ENCODE measurements around the gene IFT122. TPM values are rescaled to one million over a fixed set of nuclear protein-coding genes. Genes with fewer than 3 reads are reported as not detected.

Gene IFT122
- total and polyA plus RNA-seq, 2 experiments from 2014 or later, result 10.2 to 38.8 TPM

DNA sequence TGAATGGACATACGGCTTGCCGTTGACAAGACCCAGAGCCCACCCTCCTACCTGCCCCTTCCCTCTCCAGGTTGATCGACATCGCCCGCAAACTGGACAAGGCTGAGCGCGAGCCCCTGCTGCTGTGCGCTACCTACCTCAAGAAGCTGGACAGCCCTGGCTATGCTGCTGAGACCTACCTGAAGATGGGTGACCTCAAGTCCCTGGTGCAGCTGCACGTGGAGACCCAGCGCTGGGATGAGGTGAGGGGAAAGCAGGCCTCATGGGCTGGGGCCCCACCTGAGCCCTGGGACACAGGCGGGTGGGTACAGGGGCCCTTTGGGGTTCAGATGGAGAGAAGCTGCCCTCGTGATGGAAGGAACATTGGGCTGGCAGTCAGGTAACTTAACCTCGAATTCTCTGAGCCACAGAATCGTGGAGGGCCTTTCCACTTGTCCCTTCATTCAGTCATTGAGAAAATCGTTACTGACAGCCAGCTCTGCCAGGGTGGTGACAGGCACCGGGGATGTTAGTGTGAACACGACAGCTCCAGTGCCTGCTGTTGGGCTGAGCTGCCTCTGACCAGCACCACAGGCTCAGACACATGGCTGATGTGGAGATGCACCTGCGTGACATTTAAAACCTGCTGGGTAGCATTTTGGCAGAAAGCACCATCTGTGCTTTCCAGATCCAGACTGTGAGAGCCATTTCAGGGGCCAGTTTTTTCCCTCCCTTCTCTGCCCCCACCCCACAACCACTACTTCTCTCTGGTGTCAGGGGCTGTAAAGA lies 62.8 kb downstream of the IFT122 start:
- H3F3A ChIP-seq (replicated peaks; ENCODE audit: low read depth), result no peaks in the 10 kb centered on the region; the same call in 1 of the 2 replicates
- Mint-ChIP-seq H3K27ac (no peak overlapping the region), H3K36me3 (ENCODE audit: low read depth) (peaks cover 8% of the 10 kb centered on the region; the same call in 2 of the 3 replicates), H3K4me3 (no peak overlapping the region), H3K9me3 (no peaks in the 10 kb centered on the region), H3K4me1 (peaks cover 8% of the 10 kb centered on the region), H3K27me3 (ENCODE audit: insufficient read depth, low read depth, poor library complexity) (peaks cover 13% of the 10 kb centered on the region)
- H3K4me2 ChIP-seq, result no peak overlapping the region
- no peaks in the 10 kb centered on the region for H3K27me3 ChIP-seq (ENCODE audit: insufficient read depth)
- H3K4me3 ChIP-seq, result no peak overlapping the region
- H3K79me2 ChIP-seq (replicated peaks; ENCODE audit: insufficient read depth), result no peaks in the 10 kb centered on the region
- no peaks in the 10 kb centered on the region for H3K9me2 ChIP-seq (ENCODE audit: insufficient read depth)
- H3K27ac ChIP-seq (ENCODE audit: low read depth), result no peak overlapping the region
- H3K4me1 ChIP-seq (ENCODE audit: insufficient read depth), result no peaks in the 10 kb centered on the region
- no peak overlapping the region for H2AFZ ChIP-seq
- TF ChIP-seq STAT1 (IDR thresholded peaks at IDR 0.05; ENCODE audit: unreplicated experiment), result no peak
- H4K20me1 ChIP-seq (replicated peaks; ENCODE audit: insufficient read depth), result no peaks in the 10 kb centered on the region
- ATAC-seq (no peak), DNase-seq (ENCODE audit: low spot score) (no peak)
- H3K36me3 ChIP-seq (ENCODE audit: insufficient read depth), result no peaks in the 10 kb centered on the region

DNA sequence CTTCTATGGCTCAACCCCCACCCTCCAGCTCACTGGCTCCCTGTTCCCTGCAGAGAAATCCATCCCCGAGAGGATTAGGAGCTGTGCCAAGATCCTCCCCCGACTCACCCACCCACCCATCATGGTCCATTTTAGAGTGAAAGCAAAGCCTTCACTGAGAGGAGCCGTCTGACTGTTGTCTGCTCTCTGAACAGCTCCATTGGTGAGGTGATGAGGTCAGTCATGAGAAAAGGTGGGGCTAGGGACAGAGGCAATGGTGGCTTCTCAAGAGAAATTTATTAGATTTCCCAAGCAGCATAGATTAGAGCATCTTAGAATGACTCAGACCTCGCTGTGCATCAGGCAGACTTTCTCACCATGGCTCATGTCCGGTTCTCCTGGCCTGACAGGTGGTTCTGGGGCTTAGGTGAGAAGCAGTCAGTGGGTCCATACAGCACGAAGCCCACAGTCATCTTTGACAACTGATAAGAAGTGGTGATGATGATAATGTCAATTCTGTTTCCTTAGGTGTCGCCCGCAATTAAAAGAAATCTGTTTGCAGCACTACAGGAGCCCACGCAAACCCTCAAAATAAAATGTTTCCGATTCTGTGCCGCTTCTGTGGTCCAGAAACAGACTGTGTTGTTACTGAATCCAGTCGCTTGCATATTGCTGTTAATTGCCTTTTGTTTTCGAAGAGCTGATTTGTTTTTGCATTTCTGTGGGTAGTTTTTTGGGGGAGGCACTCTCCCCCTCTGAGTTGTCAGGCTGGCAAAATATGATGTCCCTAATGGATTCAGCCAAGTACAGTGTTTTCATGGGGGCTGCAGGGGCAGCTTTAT lies 63.7 kb downstream of the IFT122 start:
- no peak overlapping the region for H3K27ac Mint-ChIP-seq
- peaks cover 8% of the 10 kb centered on the region; the same call in 2 of the 3 replicates for H3K36me3 Mint-ChIP-seq (ENCODE audit: low read depth)
- peaks cover 8% of the 10 kb centered on the region for H3K4me1 Mint-ChIP-seq
- H3K9me2 ChIP-seq (ENCODE audit: insufficient read depth), result no peaks in the 10 kb centered on the region
- no peaks in the 10 kb centered on the region for H4K20me1 ChIP-seq (replicated peaks; ENCODE audit: insufficient read depth)
- no peaks in the 10 kb centered on the region for H3K27me3 ChIP-seq (ENCODE audit: insufficient read depth)
- no peak overlapping the region for H3K4me3 ChIP-seq
- no peaks in the 10 kb centered on the region for H3K79me2 ChIP-seq (replicated peaks; ENCODE audit: insufficient read depth)
- no peak for ATAC-seq
- no peak overlapping the region for H3K4me2 ChIP-seq
- H3K27ac ChIP-seq (ENCODE audit: low read depth), result no peak overlapping the region
- no peak for TF ChIP-seq ZNF114 (CRISPR knock-in tag; IDR thresholded peaks at IDR 0.05)
- TF ChIP-seq POLR2AphosphoS5 (IDR thresholded peaks at IDR 0.05; ENCODE audit: low read depth), result no peak
- TF ChIP-seq, protein P1, sequence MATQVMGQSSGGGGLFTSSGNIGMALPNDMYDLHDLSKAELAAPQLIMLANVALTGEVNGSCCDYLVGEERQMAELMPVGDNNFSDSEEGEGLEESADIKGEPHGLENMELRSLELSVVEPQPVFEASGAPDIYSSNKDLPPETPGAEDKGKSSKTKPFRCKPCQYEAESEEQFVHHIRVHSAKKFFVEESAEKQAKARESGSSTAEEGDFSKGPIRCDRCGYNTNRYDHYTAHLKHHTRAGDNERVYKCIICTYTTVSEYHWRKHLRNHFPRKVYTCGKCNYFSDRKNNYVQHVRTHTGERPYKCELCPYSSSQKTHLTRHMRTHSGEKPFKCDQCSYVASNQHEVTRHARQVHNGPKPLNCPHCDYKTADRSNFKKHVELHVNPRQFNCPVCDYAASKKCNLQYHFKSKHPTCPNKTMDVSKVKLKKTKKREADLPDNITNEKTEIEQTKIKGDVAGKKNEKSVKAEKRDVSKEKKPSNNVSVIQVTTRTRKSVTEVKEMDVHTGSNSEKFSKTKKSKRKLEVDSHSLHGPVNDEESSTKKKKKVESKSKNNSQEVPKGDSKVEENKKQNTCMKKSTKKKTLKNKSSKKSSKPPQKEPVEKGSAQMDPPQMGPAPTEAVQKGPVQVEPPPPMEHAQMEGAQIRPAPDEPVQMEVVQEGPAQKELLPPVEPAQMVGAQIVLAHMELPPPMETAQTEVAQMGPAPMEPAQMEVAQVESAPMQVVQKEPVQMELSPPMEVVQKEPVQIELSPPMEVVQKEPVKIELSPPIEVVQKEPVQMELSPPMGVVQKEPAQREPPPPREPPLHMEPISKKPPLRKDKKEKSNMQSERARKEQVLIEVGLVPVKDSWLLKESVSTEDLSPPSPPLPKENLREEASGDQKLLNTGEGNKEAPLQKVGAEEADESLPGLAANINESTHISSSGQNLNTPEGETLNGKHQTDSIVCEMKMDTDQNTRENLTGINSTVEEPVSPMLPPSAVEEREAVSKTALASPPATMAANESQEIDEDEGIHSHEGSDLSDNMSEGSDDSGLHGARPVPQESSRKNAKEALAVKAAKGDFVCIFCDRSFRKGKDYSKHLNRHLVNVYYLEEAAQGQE (IDR thresholded peaks at IDR 0.05; ENCODE audit: unreplicated experiment), result no peak
- no peak for TF ChIP-seq STAT1 (IDR thresholded peaks at IDR 0.05; ENCODE audit: unreplicated experiment)
- TF ChIP-seq JUNB (IDR thresholded peaks at IDR 0.05; ENCODE audit: unreplicated experiment), result no peak
- TF ChIP-seq, protein P2, sequence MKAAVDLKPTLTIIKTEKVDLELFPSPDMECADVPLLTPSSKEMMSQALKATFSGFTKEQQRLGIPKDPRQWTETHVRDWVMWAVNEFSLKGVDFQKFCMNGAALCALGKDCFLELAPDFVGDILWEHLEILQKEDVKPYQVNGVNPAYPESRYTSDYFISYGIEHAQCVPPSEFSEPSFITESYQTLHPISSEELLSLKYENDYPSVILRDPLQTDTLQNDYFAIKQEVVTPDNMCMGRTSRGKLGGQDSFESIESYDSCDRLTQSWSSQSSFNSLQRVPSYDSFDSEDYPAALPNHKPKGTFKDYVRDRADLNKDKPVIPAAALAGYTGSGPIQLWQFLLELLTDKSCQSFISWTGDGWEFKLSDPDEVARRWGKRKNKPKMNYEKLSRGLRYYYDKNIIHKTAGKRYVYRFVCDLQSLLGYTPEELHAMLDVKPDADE (IDR thresholded peaks at IDR 0.05), result no peak
- TF ChIP-seq NANOG (IDR thresholded peaks at IDR 0.05; ENCODE audit: borderline replicate concordance), result no peak
- TF ChIP-seq, protein P3, sequence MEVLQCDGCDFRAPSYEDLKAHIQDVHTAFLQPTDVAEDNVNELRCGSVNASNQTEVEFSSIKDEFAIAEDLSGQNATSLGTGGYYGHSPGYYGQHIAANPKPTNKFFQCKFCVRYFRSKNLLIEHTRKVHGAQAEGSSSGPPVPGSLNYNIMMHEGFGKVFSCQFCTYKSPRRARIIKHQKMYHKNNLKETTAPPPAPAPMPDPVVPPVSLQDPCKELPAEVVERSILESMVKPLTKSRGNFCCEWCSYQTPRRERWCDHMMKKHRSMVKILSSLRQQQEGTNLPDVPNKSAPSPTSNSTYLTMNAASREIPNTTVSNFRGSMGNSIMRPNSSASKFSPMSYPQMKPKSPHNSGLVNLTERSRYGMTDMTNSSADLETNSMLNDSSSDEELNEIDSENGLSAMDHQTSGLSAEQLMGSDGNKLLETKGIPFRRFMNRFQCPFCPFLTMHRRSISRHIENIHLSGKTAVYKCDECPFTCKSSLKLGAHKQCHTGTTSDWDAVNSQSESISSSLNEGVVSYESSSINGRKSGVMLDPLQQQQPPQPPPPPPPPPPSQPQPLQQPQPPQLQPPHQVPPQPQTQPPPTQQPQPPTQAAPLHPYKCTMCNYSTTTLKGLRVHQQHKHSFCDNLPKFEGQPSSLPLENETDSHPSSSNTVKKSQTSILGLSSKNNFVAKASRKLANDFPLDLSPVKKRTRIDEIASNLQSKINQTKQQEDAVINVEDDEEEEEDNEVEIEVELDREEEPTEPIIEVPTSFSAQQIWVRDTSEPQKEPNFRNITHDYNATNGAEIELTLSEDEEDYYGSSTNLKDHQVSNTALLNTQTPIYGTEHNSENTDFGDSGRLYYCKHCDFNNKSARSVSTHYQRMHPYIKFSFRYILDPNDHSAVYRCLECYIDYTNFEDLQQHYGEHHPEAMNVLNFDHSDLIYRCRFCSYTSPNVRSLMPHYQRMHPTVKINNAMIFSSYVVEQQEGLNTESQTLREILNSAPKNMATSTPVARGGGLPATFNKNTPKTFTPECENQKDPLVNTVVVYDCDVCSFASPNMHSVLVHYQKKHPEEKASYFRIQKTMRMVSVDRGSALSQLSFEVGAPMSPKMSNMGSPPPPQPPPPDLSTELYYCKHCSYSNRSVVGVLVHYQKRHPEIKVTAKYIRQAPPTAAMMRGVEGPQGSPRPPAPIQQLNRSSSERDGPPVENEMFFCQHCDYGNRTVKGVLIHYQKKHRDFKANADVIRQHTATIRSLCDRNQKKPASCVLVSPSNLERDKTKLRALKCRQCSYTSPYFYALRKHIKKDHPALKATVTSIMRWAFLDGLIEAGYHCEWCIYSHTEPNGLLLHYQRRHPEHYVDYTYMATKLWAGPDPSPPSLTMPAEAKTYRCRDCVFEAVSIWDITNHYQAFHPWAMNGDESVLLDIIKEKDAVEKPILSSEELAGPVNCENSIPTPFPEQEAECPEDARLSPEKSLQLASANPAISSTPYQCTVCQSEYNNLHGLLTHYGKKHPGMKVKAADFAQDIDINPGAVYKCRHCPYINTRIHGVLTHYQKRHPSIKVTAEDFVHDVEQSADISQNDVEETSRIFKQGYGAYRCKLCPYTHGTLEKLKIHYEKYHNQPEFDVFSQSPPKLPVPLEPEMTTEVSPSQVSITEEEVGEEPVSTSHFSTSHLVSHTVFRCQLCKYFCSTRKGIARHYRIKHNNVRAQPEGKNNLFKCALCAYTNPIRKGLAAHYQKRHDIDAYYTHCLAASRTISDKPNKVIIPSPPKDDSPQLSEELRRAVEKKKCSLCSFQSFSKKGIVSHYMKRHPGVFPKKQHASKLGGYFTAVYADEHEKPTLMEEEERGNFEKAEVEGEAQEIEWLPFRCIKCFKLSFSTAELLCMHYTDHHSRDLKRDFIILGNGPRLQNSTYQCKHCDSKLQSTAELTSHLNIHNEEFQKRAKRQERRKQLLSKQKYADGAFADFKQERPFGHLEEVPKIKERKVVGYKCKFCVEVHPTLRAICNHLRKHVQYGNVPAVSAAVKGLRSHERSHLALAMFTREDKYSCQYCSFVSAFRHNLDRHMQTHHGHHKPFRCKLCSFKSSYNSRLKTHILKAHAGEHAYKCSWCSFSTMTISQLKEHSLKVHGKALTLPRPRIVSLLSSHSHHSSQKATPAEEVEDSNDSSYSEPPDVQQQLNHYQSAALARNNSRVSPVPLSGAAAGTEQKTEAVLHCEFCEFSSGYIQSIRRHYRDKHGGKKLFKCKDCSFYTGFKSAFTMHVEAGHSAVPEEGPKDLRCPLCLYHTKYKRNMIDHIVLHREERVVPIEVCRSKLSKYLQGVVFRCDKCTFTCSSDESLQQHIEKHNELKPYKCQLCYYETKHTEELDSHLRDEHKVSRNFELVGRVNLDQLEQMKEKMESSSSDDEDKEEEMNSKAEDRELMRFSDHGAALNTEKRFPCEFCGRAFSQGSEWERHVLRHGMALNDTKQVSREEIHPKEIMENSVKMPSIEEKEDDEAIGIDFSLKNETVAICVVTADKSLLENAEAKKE (CRISPR knock-in tag; IDR thresholded peaks at IDR 0.05), result no peak
- no peaks in the 10 kb centered on the region for H3K9me3 Mint-ChIP-seq
- no peaks in the 10 kb centered on the region for H3K4me1 ChIP-seq (ENCODE audit: insufficient read depth)
- H3K4me3 Mint-ChIP-seq, result no peak overlapping the region
- no peaks in the 10 kb centered on the region; the same call in 1 of the 2 replicates for H3F3A ChIP-seq (replicated peaks; ENCODE audit: low read depth)
- no peak overlapping the region for H2AFZ ChIP-seq
- peaks cover 14% of the 10 kb centered on the region for H3K27me3 Mint-ChIP-seq (ENCODE audit: insufficient read depth, low read depth, poor library complexity)
- DNase-seq (ENCODE audit: low spot score), result no peak
- H3K36me3 ChIP-seq (ENCODE audit: insufficient read depth), result no peaks in the 10 kb centered on the region
